GM19025 (cell line): ENCODE results near the gene SP3.
"Not testable (repeated sequence)": the region's sequence is repeated elsewhere in the genome, so short reads cannot be mapped to it uniquely, and the experiment has no call there.

Experiments
- ATAC-seq: cut with Tn5 transposase; IDR thresholded peaks from one replicate; pipeline ENCODE4 v1.9.1; 2021; ENCODE audit warnings: mild to moderate bottlenecking, low read depth, moderate library complexity; ENCODE audit not compliant: unreplicated experiment

SP3 gene

GRCh38 chr2:173898178-173898668 is 67.0 kb downstream of the SP3 start:
- peak; percentile 91 for ATAC-seq

GRCh38 chr2:173896755-173897154 is 68.4 kb downstream of the SP3 start:
- ATAC-seq = no peak

GRCh38 chr2:173892341-173892740 is 72.8 kb downstream of the SP3 start:
- no peak for ATAC-seq

GRCh38 chr2:173891315-173892037 is 73.7 kb downstream of the SP3 start:
- ATAC-seq = no peak

- ATAC-seq = not testable (repeated sequence)
Observed at GRCh38 chr2:173889464-173889863, 75.7 kb downstream of the SP3 start.

- no peak for ATAC-seq
Observed at GRCh38 chr2:173886613-173887012, 78.6 kb downstream of the SP3 start.

- ATAC-seq = no peak
Observed at GRCh38 chr2:173884025-173884802, 81.0 kb downstream of the SP3 start.

GRCh38 chr2:173881886-173882285 is 83.3 kb downstream of the SP3 start:
- ATAC-seq = no peak

- no peak for ATAC-seq
Observed at GRCh38 chr2:173881461-173881860, 83.7 kb downstream of the SP3 start.

GRCh38 chr2:173880561-173880960 is 84.6 kb downstream of the SP3 start:
- ATAC-seq = no peak

GRCh38 chr2:173876833-173877413 is 88.2 kb downstream of the SP3 start:
- ATAC-seq = no peak

- ATAC-seq = peak; percentile 95
Observed at GRCh38 chr2:173874894-173875237, 90.3 kb downstream of the SP3 start.

GRCh38 chr2:173874003-173874893 is 90.9 kb downstream of the SP3 start:
- peak; percentile 14 for ATAC-seq

GRCh38 chr2:173872714-173873113 is 92.5 kb downstream of the SP3 start:
- ATAC-seq = no peak

GRCh38 chr2:173869244-173870229 is 95.6 kb downstream of the SP3 start:
- no peak for ATAC-seq

- ATAC-seq = no peak
Observed at GRCh38 chr2:173868406-173868805, 96.8 kb downstream of the SP3 start.

- no peak for ATAC-seq
Observed at GRCh38 chr2:173866874-173867618, 98.1 kb downstream of the SP3 start.

GRCh38 chr2:173865971-173866873 is 99.0 kb downstream of the SP3 start:
- ATAC-seq = no peak
